ENCODE measurements around the gene RPS15.

- TF ChIP-seq CTCF (conservative IDR thresholded peaks at IDR 0.05) (no peak), ZFX (IDR thresholded peaks at IDR 0.05) (no peak)
These were observed 43.2 kb downstream of the RPS15 start for GRCh38 chr19:1481224-1481892.
